ES-I3 (cell line): ENCODE results near the gene RALBP1.
"Not testable (repeated sequence)": the region's sequence is repeated elsewhere in the genome, so short reads cannot be mapped to it uniquely, and the experiment has no call there.

ENCODE experiments used
- H3K36me3 ChIP-seq: 2 replicates; pipeline ENCODE4 v1.6.1; 2013; ENCODE audit warnings: mild to moderate bottlenecking, low read length, control low read depth, moderate library complexity; ENCODE audit not compliant: insufficient read depth
- H3K4me1 ChIP-seq: 2 replicates; pipeline ENCODE4 v1.6.1; 2013; ENCODE audit warnings: mild to moderate bottlenecking, control low read depth, low read length; ENCODE audit not compliant: insufficient read depth
- H3K9ac ChIP-seq: 2 replicates; pipeline ENCODE4 v1.6.1; 2013; ENCODE audit warnings: low read depth, mild to moderate bottlenecking, low read length, moderate library complexity
- H3K9me3 ChIP-seq: 2 replicates; pipeline ENCODE4 v1.6.1; 2013; ENCODE audit warnings: mild to moderate bottlenecking, low read length, moderate library complexity; ENCODE audit not compliant: control insufficient read depth, insufficient read depth

The RALBP1 gene

GRCh38 chr18:9441061-9441460, 34.3 kb upstream of the RALBP1 start:
- 0 out of 2 replicates have a peak, but pooled peaks cover 6% of the 10 kb centered on the region for H3K4me1 ChIP-seq

GRCh38 chr18:9444549-9444948, 30.8 kb upstream of the RALBP1 start:
- H3K4me1 ChIP-seq, result no peaks in the 10 kb centered on the region
- no peak overlapping the region for H3K9ac ChIP-seq
- H3K36me3 ChIP-seq, result no peaks in the 10 kb centered on the region
- H3K9me3 ChIP-seq, result no peaks in the 10 kb centered on the region; the same call in none of the 2 replicates

More at GRCh38 chr18:9441061-9441460, 34.3 kb upstream of the RALBP1 start:
- no peak overlapping the region for H3K9ac ChIP-seq
- H3K9me3 ChIP-seq, result no peaks in the 10 kb centered on the region
- no peaks in the 10 kb centered on the region for H3K36me3 ChIP-seq

DNA sequence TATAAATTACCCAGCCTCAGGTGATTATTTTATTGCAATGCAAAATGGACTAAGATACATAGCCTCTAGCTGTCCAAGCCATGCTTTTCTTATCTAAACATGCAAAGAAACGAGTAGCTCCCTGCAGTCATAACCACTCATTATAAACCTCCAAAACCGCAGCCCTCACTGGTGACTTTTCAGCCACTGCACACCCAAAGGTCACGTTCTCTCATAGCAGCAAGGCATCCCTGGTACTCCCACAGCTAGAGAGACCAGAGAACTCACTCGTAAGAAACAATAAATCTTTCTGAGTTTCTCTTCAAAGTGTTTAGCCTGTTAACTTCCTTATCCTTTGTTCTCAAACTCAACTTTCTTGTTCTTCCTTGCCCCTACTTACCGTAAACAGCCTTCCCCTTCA, 28.5 kb upstream of the RALBP1 start:
- no peaks in the 10 kb centered on the region for H3K36me3 ChIP-seq

GRCh38 chr18:9447334-9447733, 28.0 kb upstream of the RALBP1 start:
- no peak overlapping the region for H3K9ac ChIP-seq
- H3K4me1 ChIP-seq, result no peaks in the 10 kb centered on the region
- H3K9me3 ChIP-seq, result no peaks in the 10 kb centered on the region; the same call in none of the 2 replicates
- no peaks in the 10 kb centered on the region for H3K36me3 ChIP-seq

More for the DNA sequence above, 28.5 kb upstream of the RALBP1 start:
- Histone ChIP-seq H3K9me3 (no peaks in the 10 kb centered on the region; the same call in none of the 2 replicates), H3K9ac (no peak overlapping the region), H3K4me1 (no peaks in the 10 kb centered on the region)

DNA sequence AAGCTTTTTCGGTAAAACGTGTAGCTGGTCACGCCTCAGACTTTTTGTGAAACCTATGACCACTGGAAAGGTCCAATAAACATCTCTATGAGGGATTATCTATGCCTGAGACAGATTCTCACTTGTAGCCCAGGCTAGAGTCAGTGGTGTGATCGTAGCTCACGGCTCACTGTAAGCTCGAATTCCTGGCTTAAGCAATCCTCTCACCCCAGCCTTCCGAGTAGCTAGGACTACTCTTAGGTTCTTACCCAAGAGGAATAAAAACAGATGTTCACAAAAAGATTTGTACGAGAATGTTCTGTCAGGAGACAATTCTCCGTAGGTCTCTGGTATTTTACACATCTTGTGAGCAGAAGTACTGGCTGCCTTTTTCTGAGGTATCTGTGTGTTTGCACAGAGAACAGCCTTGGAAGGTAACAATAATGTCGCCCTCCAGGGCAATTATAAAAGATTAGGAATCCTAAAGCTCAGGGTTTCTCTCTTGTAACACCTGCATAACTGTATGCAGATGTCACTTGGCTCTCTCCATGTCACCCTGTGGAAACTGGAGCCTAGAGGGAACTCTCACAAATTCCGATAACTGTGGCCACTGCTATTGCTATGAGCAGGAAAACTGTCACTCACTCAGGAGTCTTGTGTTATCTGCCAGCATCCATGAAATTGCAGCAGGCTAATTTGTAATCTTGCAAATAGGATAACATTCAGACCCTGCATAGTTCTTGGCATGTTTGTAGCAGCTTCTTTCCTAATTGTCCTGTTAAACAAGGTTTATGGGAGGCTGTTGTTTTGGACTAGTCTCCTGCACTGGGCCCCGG, 25.5 kb upstream of the RALBP1 start:
- Histone ChIP-seq H3K4me1 (peaks cover 4% of the 10 kb centered on the region; the same call in 1 of the 2 replicates), H3K9ac (no peak overlapping the region), H3K9me3 (no peaks in the 10 kb centered on the region; the same call in none of the 2 replicates), H3K36me3 (no peaks in the 10 kb centered on the region)

GRCh38 chr18:9450920-9451319, 24.4 kb upstream of the RALBP1 start:
- H3K36me3 ChIP-seq, H3K4me1 ChIP-seq, H3K9me3 ChIP-seq, H3K9ac ChIP-seq: not testable (repeated sequence)

GRCh38 chr18:9453283-9453682, 22.0 kb upstream of the RALBP1 start:
- Histone ChIP-seq H3K9ac (no peak overlapping the region), H3K9me3 (peaks cover 7% of the 10 kb centered on the region; the same call in 1 of the 2 replicates), H3K4me1 (peaks cover 4% of the 10 kb centered on the region; the same call in 1 of the 2 replicates), H3K36me3 (no peaks in the 10 kb centered on the region)

DNA sequence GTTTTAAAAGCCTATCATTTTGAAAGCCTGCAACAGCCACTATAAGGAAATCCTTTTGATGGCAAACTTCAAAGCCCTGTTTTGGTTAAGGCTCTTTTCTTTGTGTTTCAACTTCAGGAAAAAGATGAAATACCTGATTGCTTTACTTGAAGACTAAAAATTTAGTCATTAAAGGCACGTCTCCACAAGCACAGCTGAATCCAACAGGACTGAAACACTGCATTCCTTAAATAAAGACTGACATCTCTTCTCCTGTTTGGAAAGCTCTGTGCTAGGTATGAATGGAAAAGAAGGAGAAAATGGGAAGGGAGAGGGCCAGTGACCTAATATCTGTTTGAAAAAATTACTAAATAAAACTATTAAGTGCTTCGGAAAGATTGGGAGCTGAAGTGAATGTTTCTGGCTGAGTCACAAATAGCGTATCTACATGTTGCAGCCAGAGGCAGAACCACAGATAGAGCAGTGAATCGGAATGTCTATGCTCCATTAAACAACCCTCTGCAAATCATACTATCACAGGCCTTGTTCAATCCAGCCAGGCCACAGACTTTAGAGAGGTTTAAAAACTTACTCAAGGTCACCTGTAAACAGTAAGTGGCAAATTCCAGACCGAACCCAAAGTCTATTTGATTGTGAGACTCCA, 21.1 kb upstream of the RALBP1 start:
- H3K4me1 ChIP-seq, result peaks cover 4% of the 10 kb centered on the region; the same call in 1 of the 2 replicates
- H3K9me3 ChIP-seq, result peaks cover 7% of the 10 kb centered on the region; the same call in 1 of the 2 replicates
- no peak overlapping the region for H3K9ac ChIP-seq
- H3K36me3 ChIP-seq, result no peaks in the 10 kb centered on the region

DNA sequence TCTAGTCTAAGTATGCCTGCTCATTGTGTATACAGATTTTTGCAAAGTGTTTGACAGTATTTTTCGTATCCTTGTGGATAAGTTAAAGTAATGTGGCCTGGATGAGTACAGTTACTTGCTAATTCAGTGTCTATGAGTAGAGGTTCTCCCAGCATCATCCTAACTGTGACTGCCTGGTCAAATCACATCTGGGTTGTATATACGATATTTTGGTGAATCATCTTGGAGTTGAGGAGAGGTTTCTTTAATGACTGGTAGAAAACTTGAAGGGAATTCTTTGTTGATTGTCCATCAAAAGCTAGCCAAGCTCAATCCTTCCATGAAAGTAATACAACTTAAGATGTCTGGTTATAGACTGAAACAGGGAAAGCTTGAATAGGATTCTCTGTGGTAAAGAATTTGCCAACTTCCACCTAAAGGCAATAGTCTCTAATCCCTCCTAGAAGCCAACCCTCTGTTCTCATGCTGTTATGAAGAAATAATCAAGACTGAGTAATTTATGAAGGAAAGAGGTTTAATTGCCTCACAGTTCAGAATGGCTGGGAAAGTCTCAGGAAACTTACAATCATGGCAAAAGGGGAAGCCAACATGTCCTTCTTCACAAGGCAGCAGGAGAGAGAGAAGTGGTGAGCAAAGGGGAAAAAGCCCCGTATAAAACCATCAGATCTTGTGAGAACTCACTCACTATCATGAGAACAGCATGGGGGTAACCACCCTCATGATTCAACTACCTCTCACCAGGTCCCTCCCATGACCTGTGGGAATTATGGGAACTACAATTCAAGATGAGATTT, 19.4 kb upstream of the RALBP1 start:
- Histone ChIP-seq H3K4me1 (peaks cover 4% of the 10 kb centered on the region; the same call in 1 of the 2 replicates), H3K9ac (no peak overlapping the region), H3K9me3 (peaks cover 7% of the 10 kb centered on the region; the same call in 1 of the 2 replicates), H3K36me3 (no peaks in the 10 kb centered on the region)

GRCh38 chr18:9466127-9466526, 9.2 kb upstream of the RALBP1 start:
- H3K9ac ChIP-seq, result no peak overlapping the region

DNA sequence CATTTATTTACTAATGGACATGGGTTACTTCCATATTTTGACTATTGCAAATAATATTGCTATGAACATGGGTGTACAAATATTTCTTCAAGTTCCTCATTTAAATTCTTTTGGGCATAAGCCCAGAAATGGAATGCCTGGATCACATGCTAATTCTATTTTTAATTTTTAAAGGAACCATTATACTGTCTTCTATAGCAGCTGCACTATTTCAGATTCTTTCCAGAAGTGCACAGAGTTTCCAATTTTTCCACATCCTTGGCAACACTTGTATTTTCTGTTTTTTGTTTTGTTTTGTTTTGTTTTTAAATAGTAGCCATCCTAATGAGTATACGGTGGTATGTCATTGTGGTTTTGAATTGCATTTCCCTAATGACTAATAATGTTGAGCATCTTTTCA, 8.5 kb upstream of the RALBP1 start:
- H3K36me3 ChIP-seq, result no peaks in the 10 kb centered on the region
- H3K9ac ChIP-seq, result no peak overlapping the region
- peaks cover 6% of the 10 kb centered on the region for H3K9me3 ChIP-seq
- H3K4me1 ChIP-seq, result no peaks in the 10 kb centered on the region

More at GRCh38 chr18:9466127-9466526, 9.2 kb upstream of the RALBP1 start:
- Histone ChIP-seq H3K9me3 (peaks cover 6% of the 10 kb centered on the region), H3K36me3 (no peaks in the 10 kb centered on the region), H3K4me1 (no peaks in the 10 kb centered on the region)

- H3K9me3 ChIP-seq, result peaks cover 6% of the 10 kb centered on the region
- no peak overlapping the region for H3K9ac ChIP-seq
- peaks cover 5% of the 10 kb centered on the region; the same call in 1 of the 2 replicates for H3K4me1 ChIP-seq
- no peaks in the 10 kb centered on the region for H3K36me3 ChIP-seq
Measured at GRCh38 chr18:9468998-9469397, 6.3 kb upstream of the RALBP1 start.

- Histone ChIP-seq H3K9ac (no peak overlapping the region), H3K9me3 (peaks cover 6% of the 10 kb centered on the region)
Measured at GRCh38 chr18:9469685-9470084, 5.6 kb upstream of the RALBP1 start.

More at GRCh38 chr18:9469685-9470084, 5.6 kb upstream of the RALBP1 start:
- Histone ChIP-seq H3K4me1 (peaks cover 5% of the 10 kb centered on the region; the same call in 1 of the 2 replicates), H3K36me3 (no peaks in the 10 kb centered on the region)
